ENCODE measurements around the gene SH3BGRL2.
"Not testable (repeated sequence)": the region's sequence is repeated elsewhere in the genome, so short reads cannot be mapped to it uniquely, and the experiment has no call there.

The SH3BGRL2 gene

GRCh38 chr6:79649016-79649415 lies 17.9 kb downstream of the SH3BGRL2 start:
- DNase-seq, result no peak

- no peak for DNase-seq
Measured at GRCh38 chr6:79650950-79651349, 19.8 kb downstream of the SH3BGRL2 start.

DNA sequence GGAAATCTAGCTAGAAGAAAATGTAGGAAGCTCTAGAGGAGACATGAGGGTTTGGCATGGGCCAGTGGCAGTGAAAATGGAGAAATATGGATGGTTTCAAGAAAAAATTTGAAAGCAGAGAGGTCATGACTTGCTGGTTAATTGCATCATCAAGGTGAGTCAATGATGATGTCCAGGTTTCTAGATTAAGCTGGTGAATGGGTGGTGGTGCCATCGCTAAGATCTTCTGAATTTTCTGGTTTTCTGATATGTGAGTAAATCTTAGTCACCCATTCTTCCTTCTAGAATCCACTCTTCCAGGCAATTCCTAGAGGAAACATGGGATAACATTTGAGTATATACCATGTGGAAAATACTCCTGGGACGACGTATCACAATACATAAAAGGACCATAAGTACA lies 25.0 kb downstream of the SH3BGRL2 start:
- no peak for DNase-seq

DNA sequence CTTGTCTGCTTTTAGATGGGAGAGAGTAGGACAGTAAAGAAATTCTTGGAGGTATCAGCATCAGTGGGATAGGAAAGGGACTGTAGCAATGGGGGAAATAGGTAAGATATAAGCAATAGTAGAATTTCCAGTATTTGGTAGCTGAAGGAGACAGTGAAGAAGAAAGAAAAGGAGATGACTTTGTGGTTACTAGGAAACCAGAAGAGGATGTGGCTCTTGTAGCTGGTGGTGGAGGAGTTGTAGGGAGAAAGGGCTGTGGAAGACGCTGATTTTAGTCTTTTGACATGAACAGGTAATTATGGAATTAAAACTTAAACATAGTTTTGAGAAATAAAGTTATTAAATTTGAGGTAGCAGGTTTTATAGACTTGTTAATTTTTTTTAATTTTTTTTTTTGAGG lies 26.1 kb downstream of the SH3BGRL2 start:
- DNase-seq, result no peak

- DNase-seq, result not testable (repeated sequence)
Measured at GRCh38 chr6:79663655-79664054, 32.5 kb downstream of the SH3BGRL2 start.

GRCh38 chr6:79665725-79666551 lies 34.8 kb downstream of the SH3BGRL2 start:
- DNase-seq, result no peak

GRCh38 chr6:79666634-79667033 lies 35.5 kb downstream of the SH3BGRL2 start:
- no peak for DNase-seq

DNA sequence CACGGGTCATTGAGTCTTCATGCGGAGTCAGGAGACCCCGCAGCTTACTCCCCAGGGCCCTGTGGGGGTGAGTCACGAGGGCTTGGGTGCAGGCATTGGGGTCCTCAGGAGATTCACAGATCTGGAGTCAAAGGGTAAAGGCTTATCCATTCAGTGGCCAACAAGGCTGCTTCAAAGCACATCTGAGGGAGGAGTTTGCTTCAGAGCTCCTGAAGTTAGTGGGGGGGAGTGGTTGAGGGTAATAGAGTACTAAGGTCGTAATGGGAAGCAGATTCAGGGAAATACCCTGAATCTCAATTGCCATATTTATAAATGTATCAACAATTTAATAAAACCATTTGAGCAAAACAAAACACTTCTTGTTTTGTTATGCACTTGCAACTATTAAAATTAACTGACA lies 37.3 kb downstream of the SH3BGRL2 start:
- no peak for DNase-seq

- DNase-seq, result no peak
Measured at GRCh38 chr6:79669766-79670165, 38.6 kb downstream of the SH3BGRL2 start.

- no peak for DNase-seq
Measured at GRCh38 chr6:79670789-79671188, 39.7 kb downstream of the SH3BGRL2 start.

DNA sequence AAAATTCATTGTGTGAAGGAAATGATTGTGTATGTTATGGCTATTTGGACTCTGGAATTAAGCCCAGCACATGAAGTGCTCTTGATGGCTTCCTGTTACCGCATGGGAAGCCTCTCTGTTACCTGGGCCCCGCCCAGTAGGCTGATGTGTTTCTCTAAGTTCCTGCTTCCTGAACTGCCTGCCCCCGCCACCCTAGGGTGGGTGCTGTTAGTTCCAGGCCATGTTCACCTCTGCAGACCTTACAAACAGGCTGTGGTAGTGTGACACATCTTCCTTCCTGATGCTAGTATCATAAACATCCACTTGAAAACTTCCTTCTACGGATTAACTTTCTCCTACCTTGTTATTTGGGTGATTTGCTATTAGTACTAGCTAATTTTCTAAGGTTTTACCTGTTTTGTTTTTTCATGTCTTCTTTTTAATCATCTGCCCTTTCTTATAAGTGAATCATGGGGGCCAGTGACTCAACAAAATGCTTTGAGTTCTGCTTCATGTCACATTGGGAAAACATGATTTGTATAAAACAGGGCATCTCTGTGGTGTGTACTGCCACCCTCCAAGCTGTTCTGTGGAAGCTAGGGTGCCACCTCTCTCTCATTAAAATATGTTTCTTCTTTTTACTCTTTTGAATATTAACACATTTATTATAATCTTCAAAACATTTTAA lies 40.6 kb downstream of the SH3BGRL2 start:
- DNase-seq, result peak; percentile 6

DNA sequence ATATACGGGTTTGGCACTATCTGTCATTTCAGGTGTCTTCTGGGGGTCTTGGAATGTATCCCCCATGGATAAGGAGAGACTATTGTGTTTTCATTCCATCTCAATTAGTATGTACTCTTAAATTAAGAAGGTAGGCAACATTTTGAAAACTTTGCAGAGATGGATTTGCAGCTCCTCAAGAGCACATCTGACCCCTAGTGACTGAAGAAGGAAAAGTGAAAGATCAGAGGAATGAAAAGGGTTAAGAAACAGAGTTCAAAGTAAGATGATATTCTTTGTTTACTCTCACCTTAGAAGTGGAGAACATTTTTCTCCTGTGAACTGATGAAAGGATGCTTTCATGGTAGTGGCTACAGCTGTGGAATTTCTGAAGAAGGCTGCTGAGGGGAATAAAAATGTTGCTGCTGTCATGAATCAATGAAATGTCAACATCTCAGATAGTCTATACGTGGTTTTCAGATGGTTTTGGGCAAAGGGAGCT lies 41.5 kb downstream of the SH3BGRL2 start:
- DNase-seq, result peak; percentile 21

DNA sequence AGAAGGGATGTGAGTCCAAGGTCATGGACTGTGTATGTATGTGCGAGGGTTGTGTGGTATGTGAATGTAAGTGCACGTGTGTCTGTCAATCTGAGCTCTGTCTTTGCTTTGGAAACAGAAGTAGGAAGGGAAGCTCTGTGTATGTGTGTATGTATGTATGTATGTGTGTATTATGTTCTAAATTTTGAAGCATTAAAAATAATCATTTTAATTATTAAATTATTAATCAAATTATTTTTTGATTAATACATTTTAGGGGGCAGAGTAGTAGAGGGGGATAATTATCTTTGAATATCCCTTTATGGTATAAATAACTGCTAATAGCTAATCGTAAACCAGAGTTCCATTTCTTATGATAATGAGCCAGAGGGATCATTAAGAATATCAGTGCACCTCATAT lies 42.8 kb downstream of the SH3BGRL2 start:
- no peak for DNase-seq

DNA sequence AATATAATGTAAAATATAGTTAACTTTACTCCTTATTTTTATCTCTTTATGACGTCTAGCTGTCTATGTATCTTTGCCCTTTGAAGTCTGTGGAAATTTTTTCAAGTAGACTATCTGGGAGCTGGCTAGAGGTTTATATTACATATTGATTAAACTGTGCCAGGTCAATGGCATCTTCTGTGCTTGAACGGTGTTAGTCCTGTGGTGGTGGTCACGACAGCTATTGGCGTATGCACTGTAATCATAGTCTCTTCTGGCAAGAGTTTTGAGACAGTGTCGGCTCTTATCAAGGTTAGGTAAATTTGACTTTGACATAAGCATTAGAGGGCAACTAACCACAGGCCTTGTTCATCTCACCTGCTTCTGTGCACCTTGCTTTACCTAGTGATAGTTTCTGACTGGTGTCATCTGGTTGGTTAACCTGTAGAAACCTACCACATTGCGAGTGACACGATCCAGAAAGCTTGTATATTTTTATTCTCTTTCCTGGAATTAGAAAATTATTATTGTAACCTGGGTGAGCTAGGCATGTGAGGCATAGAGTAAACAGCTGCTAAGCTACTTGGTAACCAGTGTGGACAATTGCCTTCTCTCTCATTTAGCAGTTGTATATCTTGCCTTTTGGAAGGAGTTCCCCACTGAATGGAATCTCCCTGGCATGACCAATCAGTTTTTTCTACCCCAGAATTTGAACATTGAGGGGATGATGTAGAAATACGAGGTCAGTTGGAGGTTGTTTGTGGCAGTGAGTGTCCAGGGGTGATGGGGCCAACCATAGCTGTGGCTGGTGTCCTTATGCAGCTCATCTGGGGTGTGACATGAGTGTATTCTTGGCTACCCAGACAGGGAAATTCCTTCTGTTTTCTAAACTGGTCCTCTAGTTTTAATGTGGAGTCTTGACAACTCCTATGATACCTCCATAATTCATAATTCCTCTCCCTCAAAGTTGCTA lies 45.9 kb downstream of the SH3BGRL2 start:
- DNase-seq, result no peak

GRCh38 chr6:79682682-79683081 lies 51.6 kb downstream of the SH3BGRL2 start:
- not testable (repeated sequence) for DNase-seq

DNA sequence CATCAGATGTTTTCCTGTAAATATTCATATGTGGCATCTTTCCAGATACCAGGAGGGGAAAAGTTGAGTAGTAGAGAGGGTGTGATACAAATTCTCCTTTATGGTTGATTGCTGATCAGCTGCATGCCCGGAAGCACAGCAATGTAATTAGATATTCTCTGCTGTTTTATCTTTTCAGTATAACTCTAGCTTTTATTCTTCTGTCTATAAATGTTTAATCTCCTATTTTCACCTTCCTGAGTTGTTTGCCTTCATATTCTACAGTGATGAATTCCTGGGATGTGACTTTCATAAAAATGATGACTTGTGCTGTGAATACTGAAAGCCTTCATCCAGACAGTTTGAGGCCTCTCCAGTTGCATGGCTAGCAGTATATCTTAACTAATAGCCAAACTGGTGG lies 53.7 kb downstream of the SH3BGRL2 start:
- no peak for DNase-seq

GRCh38 chr6:79686707-79687309 lies 55.7 kb downstream of the SH3BGRL2 start:
- DNase-seq, result no peak

DNA sequence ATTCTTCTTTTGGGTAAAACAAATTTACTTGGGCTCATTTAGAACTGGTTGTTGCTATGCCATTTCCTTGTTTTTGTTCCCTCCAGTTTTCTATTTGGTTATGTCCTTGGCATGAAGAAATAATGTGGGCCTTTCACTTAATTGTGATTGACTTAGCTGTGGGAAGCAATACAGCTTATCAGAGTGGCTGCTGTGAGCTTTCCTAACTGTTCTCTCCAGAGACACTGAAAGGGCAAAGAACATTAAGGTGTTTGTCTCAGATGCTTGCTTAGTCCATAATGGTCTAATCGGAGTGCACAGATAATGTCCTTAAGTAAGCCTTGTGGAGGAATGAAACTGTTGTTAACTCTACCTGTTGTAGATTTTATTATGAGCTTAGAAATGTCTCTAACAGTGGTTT lies 56.6 kb downstream of the SH3BGRL2 start:
- no peak for DNase-seq

- DNase-seq, result no peak
Measured at GRCh38 chr6:79694156-79694555, 63.0 kb downstream of the SH3BGRL2 start.

- DNase-seq, result no peak
Measured at GRCh38 chr6:79694623-79695343, 63.7 kb downstream of the SH3BGRL2 start.

DNA sequence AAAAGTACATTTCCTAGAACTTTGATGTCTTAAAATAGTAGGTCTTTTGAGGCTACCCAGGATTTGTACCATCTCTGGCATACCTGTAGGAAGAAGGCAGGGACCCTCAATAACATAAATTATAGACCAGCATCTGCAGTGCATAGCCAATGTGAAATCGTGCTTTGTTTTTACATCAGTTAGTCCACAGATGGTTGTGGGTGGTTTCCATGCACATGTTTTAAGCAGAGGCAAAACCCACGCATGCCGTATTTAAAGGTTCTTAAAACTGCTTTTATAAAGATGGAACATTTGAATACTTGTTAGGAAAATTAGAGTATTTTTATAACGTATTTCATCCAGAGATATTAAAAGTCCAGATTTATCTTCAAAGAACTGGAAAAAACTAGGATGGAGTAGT lies 66.3 kb downstream of the SH3BGRL2 start:
- DNase-seq, result no peak

DNA sequence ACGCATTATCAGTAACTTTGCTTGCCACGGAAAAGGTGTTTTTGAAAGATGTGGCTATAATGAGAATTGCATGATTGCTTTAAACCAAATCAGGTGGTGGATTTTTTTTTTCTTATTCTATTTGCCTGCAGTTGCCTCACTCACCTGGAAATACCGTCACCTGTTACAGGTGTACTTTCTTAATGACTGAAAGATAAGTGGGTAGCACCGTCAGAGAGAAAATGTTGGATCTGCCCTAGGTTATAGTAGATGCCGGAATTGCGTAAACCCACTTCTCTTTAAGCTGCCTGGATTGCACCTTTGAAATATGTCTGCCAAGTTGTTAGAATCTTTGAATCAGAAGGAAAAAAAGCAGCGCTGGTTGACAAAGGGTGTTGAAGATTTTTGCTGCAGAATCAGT lies 68.5 kb downstream of the SH3BGRL2 start:
- DNase-seq, result no peak
